Left ventricle myocardium inferior (tissue), 1 donor: ENCODE measurements around the gene AKAP13. TPM values are rescaled to one million over a fixed set of nuclear protein-coding genes. Genes with fewer than 3 reads are reported as not detected.

Experiments used
- DNase-seq: peaks from one replicate; pipeline ENCODE4 v3.0.0-alpha.2; 2020
- H3K27ac ChIP-seq: fragments of 200-600 bp; replicated peaks from 2 replicates; pipeline ENCODE4 v1.8.0; 2021
- H3K27me3 ChIP-seq: fragments of 200-600 bp; 2 replicates; pipeline ENCODE4 v1.8.0; 2021; ENCODE audit warnings: low read depth
- H3K36me3 ChIP-seq: fragments of 200-600 bp; 2 replicates; pipeline ENCODE4 v1.8.0; 2021
- H3K4me1 ChIP-seq: fragments of 200-600 bp; 2 replicates; pipeline ENCODE4 v1.8.0; 2021
- H3K4me3 ChIP-seq: fragments of 200-600 bp; 2 replicates; pipeline ENCODE4 v1.8.0; 2021; ENCODE audit warnings: mild to moderate bottlenecking, moderate library complexity
- H3K9me3 ChIP-seq: fragments of 200-600 bp; replicated peaks from 2 replicates; pipeline ENCODE4 v1.8.0; 2021
- CTCF ChIP-seq: fragments of 200-600 bp; IDR thresholded peaks from 2 replicates; pipeline ENCODE4 v1.8.0; 2021; ENCODE audit warnings: antibody characterized with exemption, mild to moderate bottlenecking, borderline replicate concordance
- intact Hi-C: fragments of 100-400 bp; cut with micrococcal nuclease; formaldehyde crosslinking; loops from one replicate; pipeline ENCODE4 v1.11.0; 2022
- total RNA-seq: library from RNA; stranded (reverse); fragmentation: NEBNext Ultra II Directional; extraction: Animal tissue kit (Norgen Biotek cat#: 25700); gene quantifications from one replicate; pipeline ENCODE4 v1.2.1, GENCODE V29; 2021
- donor health status: DM: no; HTN: yes; CAD: no; lungs with severe emphysema.

AKAP13 gene
- total RNA-seq, 1 donor from 2014 or later, result 331 TPM

GRCh38 chr15:85667491-85668424 lies 287.4 kb downstream of the AKAP13 start:
- TF ChIP-seq CTCF, result no peak
- Histone ChIP-seq H3K27me3 (no peaks in the 10 kb centered on the region), H3K4me3 (peak overlapping the region; percentile 4), H3K36me3 (peaks cover 64% of the 10 kb centered on the region), H3K9me3 (no peaks in the 10 kb centered on the region), H3K27ac (peak overlapping the region; percentile 84), H3K4me1 (peaks cover 66% of the 10 kb centered on the region)
- intact Hi-C loops, result no loop called here
- DNase-seq, result no peak

- peak overlapping the region; percentile 84 for H3K27ac ChIP-seq
These were observed 290.8 kb downstream of the AKAP13 start for GRCh38 chr15:85671156-85671555.

GRCh38 chr15:85672332-85673084 lies 292.1 kb downstream of the AKAP13 start:
- no peak for DNase-seq
- TF ChIP-seq CTCF, result no peak
- H3K9me3 ChIP-seq, result no peaks in the 10 kb centered on the region
- H3K27me3 ChIP-seq, result no peaks in the 10 kb centered on the region
- peak overlapping the region; percentile 84 for H3K27ac ChIP-seq
- no peak overlapping the region for H3K4me3 ChIP-seq
- intact Hi-C loops, result no loop called here
- H3K36me3 ChIP-seq, result peaks cover 66% of the 10 kb centered on the region
- peaks cover 85% of the 10 kb centered on the region for H3K4me1 ChIP-seq

More at GRCh38 chr15:85671156-85671555, 290.8 kb downstream of the AKAP13 start:
- no peak for DNase-seq
- no peak overlapping the region for H3K4me3 ChIP-seq
- no peak for TF ChIP-seq CTCF
- H3K4me1 ChIP-seq, result peaks cover 94% of the 10 kb centered on the region
- intact Hi-C loops, result no loop called here
- H3K9me3 ChIP-seq, result no peaks in the 10 kb centered on the region
- H3K36me3 ChIP-seq, result peaks cover 56% of the 10 kb centered on the region
- no peaks in the 10 kb centered on the region for H3K27me3 ChIP-seq

GRCh38 chr15:85673326-85673725 lies 292.9 kb downstream of the AKAP13 start:
- no peak for TF ChIP-seq CTCF
- peak overlapping the region; percentile 84 for H3K27ac ChIP-seq
- DNase-seq, result no peak
- no peaks in the 10 kb centered on the region for H3K9me3 ChIP-seq
- H3K27me3 ChIP-seq, result no peaks in the 10 kb centered on the region
- intact Hi-C loops, result no loop called here
- peaks cover 73% of the 10 kb centered on the region for H3K36me3 ChIP-seq
- peaks cover 77% of the 10 kb centered on the region for H3K4me1 ChIP-seq
- H3K4me3 ChIP-seq, result no peak overlapping the region

GRCh38 chr15:85676342-85677098 lies 296.1 kb downstream of the AKAP13 start:
- intact Hi-C loops, result no loop called here
- Histone ChIP-seq H3K4me3 (no peak overlapping the region), H3K27me3 (no peaks in the 10 kb centered on the region), H3K36me3 (peaks cover 55% of the 10 kb centered on the region), H3K4me1 (peaks cover 53% of the 10 kb centered on the region), H3K27ac (peak overlapping the region; percentile 22), H3K9me3 (no peaks in the 10 kb centered on the region)
- no peak for DNase-seq
- TF ChIP-seq CTCF, result no peak
